ENCODE results near the gene YARS2. TPM values are rescaled to one million over a fixed set of nuclear protein-coding genes. Genes with fewer than 3 reads are reported as not detected.

The YARS2 gene
- total RNA-seq, 1 experiment from 2014 or later: 41.4 TPM

DNA sequence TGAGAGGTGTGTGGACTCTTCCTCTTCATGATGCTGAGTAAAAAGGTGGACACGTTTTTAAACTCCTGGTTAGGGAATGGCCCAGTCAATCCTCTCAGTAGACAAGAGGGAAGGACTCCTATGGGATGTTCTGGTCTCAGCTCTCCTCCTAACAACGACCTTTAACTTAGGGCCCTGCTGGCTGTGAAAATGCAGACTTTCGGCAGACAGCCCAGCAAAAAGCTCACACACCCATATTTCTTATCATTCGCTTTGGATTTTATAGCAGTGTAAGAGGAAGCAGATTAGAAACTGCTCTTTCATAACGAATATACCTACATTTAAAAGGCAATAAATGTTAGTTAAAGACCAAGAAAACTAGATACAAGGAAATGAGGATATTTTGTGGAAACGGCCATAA lies 18.0 kb upstream of the YARS2 start:
- no CpG with 5 or more reads among the region's 6 CpGs for WGBS (ENCODE audit: extremely low coverage, insufficient read length, low lambda C conversion rate)
- DNase-seq: no peak
- no peaks in the 10 kb centered on the region for H3K9me3 Mint-ChIP-seq
- H3K79me1 ChIP-seq (ENCODE audit: insufficient read depth, low read depth, low read length, poor library complexity, severe bottlenecking): no peaks in the 10 kb centered on the region
- no peaks in the 10 kb centered on the region for H3K36me3 Mint-ChIP-seq (ENCODE audit: insufficient read depth in 1 of 3, low read depth in 3 of 3)
- H2BK12ac ChIP-seq (ENCODE audit: insufficient read length, low read depth, low read length): no peak overlapping the region
- H3K4me1 ChIP-seq (ENCODE audit: insufficient read depth, low read length): no peaks in the 10 kb centered on the region
- H2BK15ac ChIP-seq (ENCODE audit: low read depth, low read length): no peak overlapping the region
- H3T11ph ChIP-seq (ENCODE audit: low read length): no peak overlapping the region
- no peak overlapping the region for H2AK5ac ChIP-seq (ENCODE audit: insufficient read length, low read length)
- no peak overlapping the region for H3K27ac ChIP-seq (ENCODE audit: insufficient read length, low read depth, low read length)
- no peak overlapping the region for H2BK120ac ChIP-seq (ENCODE audit: low read depth, low read length, poor library complexity, severe bottlenecking)
- no peak overlapping the region for H4K8ac ChIP-seq (replicated peaks; ENCODE audit: insufficient read length, low read depth, low read length)
- no peak overlapping the region for H4K91ac ChIP-seq (ENCODE audit: insufficient read length, low read depth, low read length)
- H3K23ac ChIP-seq (ENCODE audit: insufficient read length, low read depth, low read length): no peak overlapping the region
- no peak overlapping the region for H3K9ac ChIP-seq (ENCODE audit: extremely low read depth, insufficient read length, low read length)
- no peak overlapping the region for H4K5ac ChIP-seq (ENCODE audit: insufficient read length, low read depth, low read length)
- no peak overlapping the region for H2BK5ac ChIP-seq (ENCODE audit: insufficient read length, low read length)
- no peaks in the 10 kb centered on the region for H4K20me1 ChIP-seq (ENCODE audit: control insufficient read depth, insufficient read depth, insufficient read length)
- H3K4me2 ChIP-seq (ENCODE audit: insufficient read depth, insufficient read length, low read length): no peak overlapping the region
- no peak overlapping the region for H3K56ac ChIP-seq (ENCODE audit: insufficient read length, low read depth, low read length)
- no peaks in the 10 kb centered on the region; the same call in 1 of the 2 replicates for H3K27me3 Mint-ChIP-seq (ENCODE audit: low read depth)
- H2AFZ ChIP-seq (ENCODE audit: low read length): no peak overlapping the region
- no peak overlapping the region for H3K27ac Mint-ChIP-seq
- no peak overlapping the region for H3K18ac ChIP-seq (ENCODE audit: insufficient read length, low read depth, low read length)
- H3K79me2 ChIP-seq (ENCODE audit: insufficient read depth, low read length): no peaks in the 10 kb centered on the region
- peaks cover 5 to 13% of the 10 kb centered on the region in 2 experiments; a peak in 3 of 4 replicates for H3K4me1 Mint-ChIP-seq
- no peak overlapping the region for H3K4me3 Mint-ChIP-seq
- TF ChIP-seq, protein P1, sequence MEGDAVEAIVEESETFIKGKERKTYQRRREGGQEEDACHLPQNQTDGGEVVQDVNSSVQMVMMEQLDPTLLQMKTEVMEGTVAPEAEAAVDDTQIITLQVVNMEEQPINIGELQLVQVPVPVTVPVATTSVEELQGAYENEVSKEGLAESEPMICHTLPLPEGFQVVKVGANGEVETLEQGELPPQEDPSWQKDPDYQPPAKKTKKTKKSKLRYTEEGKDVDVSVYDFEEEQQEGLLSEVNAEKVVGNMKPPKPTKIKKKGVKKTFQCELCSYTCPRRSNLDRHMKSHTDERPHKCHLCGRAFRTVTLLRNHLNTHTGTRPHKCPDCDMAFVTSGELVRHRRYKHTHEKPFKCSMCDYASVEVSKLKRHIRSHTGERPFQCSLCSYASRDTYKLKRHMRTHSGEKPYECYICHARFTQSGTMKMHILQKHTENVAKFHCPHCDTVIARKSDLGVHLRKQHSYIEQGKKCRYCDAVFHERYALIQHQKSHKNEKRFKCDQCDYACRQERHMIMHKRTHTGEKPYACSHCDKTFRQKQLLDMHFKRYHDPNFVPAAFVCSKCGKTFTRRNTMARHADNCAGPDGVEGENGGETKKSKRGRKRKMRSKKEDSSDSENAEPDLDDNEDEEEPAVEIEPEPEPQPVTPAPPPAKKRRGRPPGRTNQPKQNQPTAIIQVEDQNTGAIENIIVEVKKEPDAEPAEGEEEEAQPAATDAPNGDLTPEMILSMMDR (conservative IDR thresholded peaks at IDR 0.05): no peak
- H2BK20ac ChIP-seq (ENCODE audit: low read depth, low read length, poor library complexity, severe bottlenecking): no peak overlapping the region
- no peak overlapping the region for H3K14ac ChIP-seq (ENCODE audit: insufficient read depth, low read length)
- H3K9me3 ChIP-seq (ENCODE audit: control insufficient read depth, low read depth, low read length): no peaks in the 10 kb centered on the region
- no peak overlapping the region for H3K4ac ChIP-seq (ENCODE audit: low read depth, low read length)
- H3K23me2 ChIP-seq (ENCODE audit: insufficient read length, low read depth, low read length, poor library complexity, severe bottlenecking): no peaks in the 10 kb centered on the region
- H3K27me3 ChIP-seq (ENCODE audit: insufficient read depth, low read length): no peaks in the 10 kb centered on the region
